Nephron progenitor cell (in vitro differentiated cells): Measurements from ENCODE around the gene NSRP1.
A peak's percentile ranks its signal among the peaks of the same experiment; 100 is the strongest.

Experiments used
- DNase-seq: peaks from one replicate; pipeline ENCODE4 v3.0.0; 2021
- H3K27ac Mint-ChIP-seq: 2 replicates; pipeline ENCODE4 v1.8.0; 2021; ENCODE audit warnings: mild to moderate bottlenecking, moderate library complexity, mixed read lengths
- H3K27me3 Mint-ChIP-seq: 2 replicates; pipeline ENCODE4 v1.8.0; 2021; ENCODE audit warnings: mild to moderate bottlenecking, low read depth, mixed read lengths; ENCODE audit not compliant: poor library complexity
- H3K36me3 Mint-ChIP-seq: 2 replicates; pipeline ENCODE4 v1.8.0; 2021; ENCODE audit warnings: low read depth, mixed read lengths
- H3K4me1 Mint-ChIP-seq: 2 replicates; pipeline ENCODE4 v1.8.0; 2021; ENCODE audit warnings: mixed read lengths
- H3K4me3 Mint-ChIP-seq: 2 replicates; pipeline ENCODE4 v1.8.0; 2021; ENCODE audit warnings: mild to moderate bottlenecking, moderate library complexity, mixed read lengths
- H3K9me3 Mint-ChIP-seq: 2 replicates; pipeline ENCODE4 v1.8.0; 2021; ENCODE audit warnings: mild to moderate bottlenecking, moderate library complexity, mixed read lengths
- CTCF ChIP-seq: fragments of 200-600 bp; sonication (generic); IDR thresholded peaks from 2 replicates; pipeline ENCODE4 v1.5.0; 2021; ENCODE audit warnings: antibody characterized with exemption

The NSRP1 gene

DNA sequence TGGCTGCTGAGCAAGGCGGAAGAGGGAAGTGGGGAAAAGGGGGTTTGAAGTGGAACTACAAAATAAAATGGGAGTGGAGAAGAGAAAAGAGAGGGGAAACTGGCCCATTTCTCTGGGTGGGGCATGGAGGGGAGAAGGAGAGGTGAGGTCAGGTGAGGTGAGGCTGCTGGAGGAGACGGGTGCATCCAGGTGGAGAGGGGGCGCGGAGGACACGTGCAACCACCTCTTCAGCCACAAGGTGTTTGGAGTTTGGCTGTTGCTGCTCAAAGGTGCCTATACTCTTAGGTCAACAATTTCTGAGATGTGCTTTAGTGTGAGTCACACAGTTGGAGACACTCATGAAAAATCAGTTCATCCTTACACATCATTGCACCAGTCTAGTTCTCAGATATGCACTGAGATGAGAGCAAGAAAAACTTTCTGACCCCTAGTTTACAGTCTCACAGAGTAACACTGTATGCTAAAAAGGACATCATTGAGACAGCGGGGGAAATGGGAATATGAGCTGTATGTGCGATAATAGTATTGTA is 114.0 kb downstream of the NSRP1 start:
- Mint-ChIP-seq H3K4me3 (no peak overlapping the region), H3K4me1 (peaks cover 45% of the 10 kb centered on the region), H3K9me3 (peaks cover 5% of the 10 kb centered on the region), H3K36me3 (no peaks in the 10 kb centered on the region), H3K27ac (no peak overlapping the region), H3K27me3 (peaks cover 74% of the 10 kb centered on the region)
- no peak for TF ChIP-seq CTCF
- no peak for DNase-seq

DNA sequence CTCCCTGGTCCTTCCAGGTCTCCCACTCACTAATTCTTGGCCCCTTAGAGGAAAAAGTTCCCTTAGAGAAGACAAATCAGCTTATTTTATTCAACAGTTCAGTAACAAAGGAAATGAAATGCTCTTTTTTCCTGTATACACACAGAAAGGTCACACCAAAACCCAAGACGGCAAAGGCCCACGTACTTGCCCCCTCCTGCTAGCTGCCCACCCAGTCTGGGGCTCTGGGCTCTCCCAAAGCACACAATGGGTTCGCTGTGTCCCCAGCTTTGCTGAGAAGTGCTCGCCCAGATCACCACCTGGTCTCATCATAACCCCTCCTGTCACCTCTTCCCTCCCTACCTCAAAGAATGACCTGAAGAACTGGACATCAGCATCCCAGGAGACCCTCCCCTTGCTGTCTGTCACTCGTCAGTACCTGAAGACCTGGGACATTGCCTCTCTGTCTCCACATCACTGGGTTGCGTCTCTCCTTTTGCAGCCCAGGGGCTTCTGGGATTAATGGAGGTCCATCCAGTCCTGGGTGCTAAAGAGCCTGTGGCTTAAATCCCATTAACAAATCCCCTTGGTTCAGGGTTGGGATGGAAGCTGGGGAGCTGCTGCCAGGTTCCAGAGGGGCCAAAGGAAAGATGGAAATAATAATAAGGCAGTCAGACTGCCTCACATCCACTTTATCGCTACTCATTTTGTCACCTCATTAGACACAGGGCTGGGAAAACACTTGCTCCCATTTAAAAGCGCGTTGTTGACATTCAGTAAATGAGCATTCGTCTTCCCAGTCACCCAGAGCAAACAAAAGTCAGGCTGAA is 115.6 kb downstream of the NSRP1 start:
- no peak overlapping the region for H3K27ac Mint-ChIP-seq
- H3K4me1 Mint-ChIP-seq = peaks cover 39% of the 10 kb centered on the region
- peaks cover 5% of the 10 kb centered on the region for H3K9me3 Mint-ChIP-seq
- no peak for TF ChIP-seq CTCF
- no peak for DNase-seq
- H3K4me3 Mint-ChIP-seq = peak overlapping the region; percentile 30
- H3K27me3 Mint-ChIP-seq = peaks cover 90% of the 10 kb centered on the region
- no peaks in the 10 kb centered on the region for H3K36me3 Mint-ChIP-seq

DNA sequence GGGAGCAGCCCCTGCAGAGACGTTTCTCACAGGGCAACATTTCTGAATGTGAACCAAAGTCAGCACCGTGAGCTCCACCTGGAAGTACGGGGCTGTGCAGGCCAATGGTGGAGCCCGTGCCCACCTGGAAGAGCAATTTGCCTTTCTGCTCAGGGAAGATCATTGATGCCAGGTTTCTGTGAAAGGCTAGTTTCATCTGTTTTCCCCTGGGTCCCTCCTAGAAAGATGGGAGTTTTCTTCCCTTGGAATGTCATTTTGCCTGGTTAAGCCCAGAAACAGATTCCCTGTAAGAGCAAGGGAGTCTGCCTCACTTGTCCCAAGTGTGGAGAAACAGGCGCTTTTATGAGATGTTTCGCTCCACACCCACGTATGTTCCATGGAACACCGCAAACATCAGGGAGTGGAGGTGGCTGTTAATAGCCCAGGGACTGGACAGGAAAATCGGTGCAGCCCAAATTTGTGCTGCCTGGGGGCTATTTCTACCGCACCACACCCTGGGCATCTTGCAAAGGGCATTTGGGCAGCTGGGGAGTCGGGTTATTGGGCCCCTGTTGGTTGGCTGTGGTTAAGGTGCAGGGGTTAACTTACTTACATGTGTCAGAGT is 116.3 kb downstream of the NSRP1 start:
- Mint-ChIP-seq H3K4me1 (peaks cover 44% of the 10 kb centered on the region), H3K9me3 (peaks cover 5% of the 10 kb centered on the region), H3K36me3 (no peaks in the 10 kb centered on the region), H3K27me3 (peaks cover 97% of the 10 kb centered on the region), H3K4me3 (peak overlapping the region; percentile 30), H3K27ac (no peak overlapping the region)
- DNase-seq = no peak
- no peak for TF ChIP-seq CTCF

DNA sequence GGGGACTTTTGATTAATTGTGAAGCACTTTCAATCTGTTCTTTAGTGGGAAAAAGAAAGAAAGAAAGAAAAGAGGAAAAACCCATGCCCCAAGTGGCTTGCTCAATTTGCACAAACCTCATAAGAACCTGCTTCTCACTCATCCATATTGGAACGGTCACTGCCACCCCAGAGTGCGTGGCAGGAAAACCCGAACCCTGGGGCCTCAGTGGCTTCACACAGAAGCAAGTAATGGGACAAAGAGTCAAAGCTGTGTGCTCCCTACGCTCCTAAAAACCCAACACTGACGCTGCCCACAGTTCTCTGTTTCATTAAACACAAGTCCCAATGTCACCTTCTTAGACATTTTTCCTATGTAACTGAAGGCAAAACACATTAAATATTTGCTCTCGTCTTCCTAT is 117.7 kb downstream of the NSRP1 start:
- DNase-seq = no peak
- no peak for TF ChIP-seq CTCF
- H3K36me3 Mint-ChIP-seq = no peaks in the 10 kb centered on the region
- H3K9me3 Mint-ChIP-seq = peaks cover 6% of the 10 kb centered on the region
- peaks cover 47% of the 10 kb centered on the region for H3K4me1 Mint-ChIP-seq
- no peak overlapping the region for H3K27ac Mint-ChIP-seq
- peaks cover 97% of the 10 kb centered on the region for H3K27me3 Mint-ChIP-seq
- H3K4me3 Mint-ChIP-seq = no peak overlapping the region

DNA sequence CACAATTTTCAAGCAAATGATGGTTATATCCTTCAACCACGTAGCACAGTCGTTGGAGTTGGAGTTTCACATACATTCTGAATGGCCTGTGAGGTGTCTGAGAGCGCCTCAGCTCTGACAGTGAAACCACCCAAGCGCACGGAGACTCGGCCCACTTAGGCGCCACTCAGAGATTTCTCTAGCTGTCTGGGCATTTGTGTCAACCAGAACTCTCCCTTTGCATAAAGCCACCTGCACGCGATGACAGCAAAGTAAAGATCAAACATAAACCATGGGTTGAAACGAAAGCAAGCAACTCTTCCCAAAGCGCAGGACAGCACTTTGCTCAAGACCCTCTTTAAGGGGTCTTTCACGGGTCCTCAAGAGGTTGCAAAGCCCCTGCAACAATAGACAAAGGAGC is 118.3 kb downstream of the NSRP1 start:
- no peak for DNase-seq
- Mint-ChIP-seq H3K27ac (no peak overlapping the region), H3K9me3 (peaks cover 13% of the 10 kb centered on the region), H3K4me1 (peaks cover 47% of the 10 kb centered on the region), H3K36me3 (peaks cover under 1% of the 10 kb centered on the region), H3K4me3 (peak overlapping the region; percentile 77), H3K27me3 (peaks cover 97% of the 10 kb centered on the region)
- no peak for TF ChIP-seq CTCF
